ENCODE data around the gene C5. TPM values are rescaled to one million over a fixed set of nuclear protein-coding genes. Genes with fewer than 3 reads are reported as not detected.

Gene C5
- total RNA-seq, 1 experiment from 2014 or later, result 0.66 TPM

DNA sequence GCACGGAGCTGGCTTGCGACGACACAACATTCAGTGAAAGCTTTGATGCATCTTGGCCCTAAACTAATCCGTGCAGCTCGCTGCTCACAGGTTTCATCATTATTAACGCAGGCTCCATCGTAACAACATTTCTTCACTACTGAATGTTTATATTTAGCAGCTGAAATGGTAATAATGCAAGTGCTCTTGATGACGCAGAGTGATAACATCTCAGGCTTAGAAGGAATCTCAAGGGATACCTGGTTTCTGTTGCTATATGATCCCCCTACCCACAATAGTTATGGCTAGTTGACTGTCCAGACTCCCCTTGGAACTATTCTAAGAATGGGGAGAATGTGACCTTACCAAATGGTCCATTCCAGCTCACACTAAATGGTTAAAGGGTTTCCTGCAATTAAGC lies 36.2 kb downstream of the C5 start:
- Histone ChIP-seq H3K36me3 (ENCODE audit: control insufficient read depth in 1 of 2, insufficient read depth in 2 of 2, low read length in 2 of 2) (no peaks in the 10 kb centered on the region), H3K27ac (ENCODE audit: low read depth, low read length) (no peak overlapping the region), H3K9me3 (ENCODE audit: control insufficient read depth in 1 of 2, insufficient read depth in 1 of 2, low read depth in 1 of 2, low read length in 2 of 2) (no peaks in the 10 kb centered on the region), H3K9me2 (ENCODE audit: insufficient read depth) (no peaks in the 10 kb centered on the region), H3K4me2 (ENCODE audit: low read length) (no peak overlapping the region), H4K20me1 (ENCODE audit: insufficient read depth) (no peaks in the 10 kb centered on the region), H3K9ac (ENCODE audit: low read length) (no peak overlapping the region), H3K79me2 (ENCODE audit: insufficient read depth, low read length) (no peaks in the 10 kb centered on the region), H3K4me3 (replicated peaks in 1 of 2; ENCODE audit: low read depth in 1 of 2, low read length in 2 of 2) (no peak overlapping the region), H3K4me1 (ENCODE audit: control insufficient read depth in 1 of 2, insufficient read depth in 2 of 2, low read length in 2 of 2) (no peaks in the 10 kb centered on the region), H3K27me3 (ENCODE audit: insufficient read depth, low read length) (no peaks in the 10 kb centered on the region), H2AFZ (ENCODE audit: low read depth, low read length, poor library complexity, severe bottlenecking) (no peak overlapping the region)
- intact Hi-C loops (cut with micrococcal nuclease), result no loop called here
- DNase-seq (ENCODE audit: low read depth, low spot score) (no peak), ATAC-seq (no peak)
- no peak for TF ChIP-seq EZH2 (IDR thresholded peaks at IDR 0.05)
- TF ChIP-seq, protein P1, sequence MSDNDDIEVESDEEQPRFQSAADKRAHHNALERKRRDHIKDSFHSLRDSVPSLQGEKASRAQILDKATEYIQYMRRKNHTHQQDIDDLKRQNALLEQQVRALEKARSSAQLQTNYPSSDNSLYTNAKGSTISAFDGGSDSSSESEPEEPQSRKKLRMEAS (IDR thresholded peaks at IDR 0.05), result no peak
- TF ChIP-seq EZH2phosphoT487 (IDR thresholded peaks at IDR 0.05; ENCODE audit: borderline replicate concordance), result no peak
- TF ChIP-seq SP1 (IDR thresholded peaks at IDR 0.05; ENCODE audit: low read depth), result no peak
- TF ChIP-seq SRF (IDR thresholded peaks at IDR 0.05; ENCODE audit: low read depth), result no peak
- TF ChIP-seq ELF1 (IDR thresholded peaks at IDR 0.05; ENCODE audit: borderline replicate concordance, low read depth), result no peak
- TF ChIP-seq POLR2AphosphoS5 (IDR thresholded peaks at IDR 0.05; ENCODE audit: low read depth, low read length), result no peak
- TF ChIP-seq ZFX (IDR thresholded peaks at IDR 0.05), result no peak
- TF ChIP-seq RAD21 (IDR thresholded peaks at IDR 0.05; ENCODE audit: low read depth), result no peak
- no peak for TF ChIP-seq YY1 (IDR thresholded peaks at IDR 0.05; ENCODE audit: extremely low read depth, insufficient replicate concordance, low read depth, low read length)
- no peak for TF ChIP-seq CTCF (IDR thresholded peaks at IDR 0.05 in 2 of 3, conservative IDR thresholded peaks at IDR 0.05 in 1 of 3; ENCODE audit: borderline replicate concordance in 1 of 3, insufficient read depth in 1 of 3, low read depth in 2 of 3, low read length in 2 of 3)
- TF ChIP-seq EGR1 (IDR thresholded peaks at IDR 0.05; ENCODE audit: low read depth), result no peak
- no peak for TF ChIP-seq CEBPB (IDR thresholded peaks at IDR 0.05; ENCODE audit: low read depth)
- no peak for TF ChIP-seq REST (IDR thresholded peaks at IDR 0.05; ENCODE audit: low read depth)
- TF ChIP-seq ZNF274 (IDR thresholded peaks at IDR 0.05; ENCODE audit: low read depth, low read length), result no peak
- TF ChIP-seq JUND (IDR thresholded peaks at IDR 0.05), result no peak
- BruUV-seq (replicated peaks), result no TSS peak
- ChIA-PET CTCF (interaction anchor here (1.6 kb wide), 1 partner anchor 32 kb away, joined by 3 read pairs; no protein-coding TSS in a partner anchor), POLR2A (no interaction called here), RAD21 (ENCODE audit: low non-redundant PET in 1 of 2, low total read pairs in 2 of 2, uncharacterized antibody in 2 of 2, unreplicated experiment in 2 of 2) (no interaction called here)

Measured in HCT116 (cell line).